H1 (cell line): ENCODE measurements around the gene CRYBB3. TPM values are rescaled to one million over a fixed set of nuclear protein-coding genes. Genes with fewer than 3 reads are reported as not detected.

Source experiments
- CTCF ChIA-PET: fragments of 300-600 bp; sonication (Branson Sonifier 250); formaldehyde crosslinking; loops from one replicate; lab custom pipeline; 2021; ENCODE audit not compliant: partially characterized antibody; lab: Charles Lee
- POLR2A ChIA-PET: fragments of 300-600 bp; sonication (Branson Sonifier 250); formaldehyde crosslinking; loops from one replicate; lab custom pipeline; 2021; ENCODE audit warnings: inconsistent platforms; ENCODE audit not compliant: partially characterized antibody; lab: Charles Lee
- DNase-seq, 2 experiments: peaks; one replicate each; pipeline versions ENCODE4 v3.0.0 to v3.0.0-alpha.2; 2010 to 2022; ENCODE audit warnings: low spot score in 2 of 2, low read depth in 1 of 2, mixed read lengths in 1 of 2
- FAIRE-seq: peaks from 2 replicates; lab custom pipeline; 2011; peaks lifted over from hg19 to GRCh38; lab: Jason Lieb, UNC
- H2AFZ ChIP-seq: 2 replicates; pipeline ENCODE4 v1.8.1; 2012; ENCODE audit warnings: low read length, inconsistent platforms
- H2AK5ac ChIP-seq: 2 replicates; pipeline ENCODE4 v1.6.1; 2013; ENCODE audit warnings: low read depth, low read length
- H2BK120ac ChIP-seq: replicated peaks from 2 replicates; pipeline ENCODE3; 2013; ENCODE audit warnings: low read depth, low read length, inconsistent platforms
- H2BK12ac ChIP-seq: 2 replicates; pipeline ENCODE4 v1.6.1; 2013; ENCODE audit warnings: low read depth, low read length
- H2BK15ac ChIP-seq: 2 replicates; pipeline ENCODE4 v1.6.1; 2013; ENCODE audit warnings: low read length
- H2BK20ac ChIP-seq: 2 replicates; pipeline ENCODE4 v1.6.1; 2013; ENCODE audit warnings: low read length
- H2BK5ac ChIP-seq: 2 replicates; pipeline ENCODE4 v1.6.1; 2013; ENCODE audit warnings: low read depth, low read length
- H3K14ac ChIP-seq: 2 replicates; pipeline ENCODE4 v1.6.1; 2013; ENCODE audit warnings: inconsistent platforms; ENCODE audit not compliant: insufficient read length
- H3K18ac ChIP-seq: 2 replicates; pipeline ENCODE4 v1.6.1; 2013; ENCODE audit warnings: low read length; ENCODE audit errors: extremely low read depth
- H3K23ac ChIP-seq: 2 replicates; pipeline ENCODE4 v1.6.1; 2013; ENCODE audit warnings: inconsistent platforms; ENCODE audit not compliant: insufficient read length
- H3K23me2 ChIP-seq: 2 replicates; pipeline ENCODE4 v1.6.1; 2013; ENCODE audit warnings: low read depth, low read length
- H3K27ac ChIP-seq: 2 replicates; pipeline ENCODE4 v1.6.1; 2011; ENCODE audit warnings: low read depth, low read length, inconsistent platforms
- H3K27me3 ChIP-seq, 4 experiments: replicated peaks in 1 of 4; 1 replicate in 1 of 4; 2 replicates in 3 of 4; pipeline versions ENCODE4 v1.6.1 to v1.8.1; 2011 to 2013; ENCODE audit warnings: low read length in 3 of 4, mild to moderate bottlenecking in 3 of 4, inconsistent platforms in 2 of 4, mixed read lengths in 2 of 4, moderate library complexity in 1 of 4; ENCODE audit not compliant: control insufficient read depth in 3 of 4, insufficient read depth in 3 of 4; ENCODE audit errors: extremely low read depth in 1 of 4
- H3K36me3 ChIP-seq, 4 experiments: 2 replicates each; pipeline versions ENCODE4 v1.6.1 to v1.8.1; 2011 to 2013; ENCODE audit warnings: mild to moderate bottlenecking in 4 of 4, low read length in 3 of 4, moderate library complexity in 2 of 4, control low read depth in 1 of 4, inconsistent platforms in 1 of 4; ENCODE audit not compliant: insufficient read depth in 4 of 4, control insufficient read depth in 2 of 4
- H3K4ac ChIP-seq: replicated peaks from 2 replicates; pipeline ENCODE3; 2013; ENCODE audit warnings: low read length, low read depth, mixed read lengths, inconsistent platforms; ENCODE audit not compliant: insufficient read length
- H3K4me1 ChIP-seq, 4 experiments: replicated peaks in 1 of 4; 1 replicate in 1 of 4; 2 replicates in 3 of 4; pipeline versions ENCODE4 v1.6.1 to v1.8.1; 2011 to 2013; ENCODE audit warnings: low read length in 3 of 4, inconsistent platforms in 2 of 4, mixed read lengths in 1 of 4; ENCODE audit not compliant: insufficient read depth in 4 of 4, control insufficient read depth in 3 of 4
- H3K4me2 ChIP-seq, 2 experiments: 2 replicates each; pipeline versions ENCODE4 v1.6.1 to v1.8.1; 2011 to 2013; ENCODE audit warnings: low read depth in 2 of 2, low read length in 2 of 2, control low read depth in 1 of 2, inconsistent platforms in 1 of 2, mild to moderate bottlenecking in 1 of 2; ENCODE audit not compliant: insufficient read depth in 1 of 2
- H3K4me3 ChIP-seq, 4 experiments: fragments of 200-600, 300-600 bp in 1 of 4; sonication (generic), shearing (Covaris generic), sonication (Bioruptor Twin) in 1 of 4; 2 replicates each; pipeline versions ENCODE4 v1.5.1 to v1.8.1; 2011 to 2016; ENCODE audit warnings: low read length in 4 of 4, low read depth in 3 of 4, control low read depth in 2 of 4, inconsistent platforms in 2 of 4, mild to moderate bottlenecking in 2 of 4, mixed read lengths in 1 of 4, moderate library complexity in 1 of 4; ENCODE audit not compliant: insufficient read depth in 2 of 4; ENCODE audit errors: extremely low read depth in 1 of 4
- H3K56ac ChIP-seq: replicated peaks from 2 replicates; pipeline ENCODE3; 2013; ENCODE audit warnings: low read depth, mild to moderate bottlenecking, mixed read lengths, low read length, inconsistent platforms; ENCODE audit not compliant: insufficient read length
- H3K79me1 ChIP-seq: 2 replicates; pipeline ENCODE4 v1.6.1; 2013; ENCODE audit warnings: low read depth, low read length, control low read depth
- H3K79me2 ChIP-seq, 2 experiments: 2 replicates each; pipeline versions ENCODE4 v1.6.1 to v1.8.1; 2012 to 2013; ENCODE audit warnings: low read length in 2 of 2, mild to moderate bottlenecking in 2 of 2, inconsistent platforms in 1 of 2; ENCODE audit not compliant: insufficient read depth in 2 of 2, control insufficient read depth in 1 of 2
- H3K9ac ChIP-seq, 4 experiments: replicated peaks in 1 of 4; 1 replicate in 1 of 4; 2 replicates in 3 of 4; pipeline versions ENCODE4 v1.6.1 to v1.8.1; 2011 to 2013; ENCODE audit warnings: low read depth in 3 of 4, low read length in 3 of 4, control low read depth in 2 of 4, mild to moderate bottlenecking in 2 of 4, moderate library complexity in 2 of 4, inconsistent platforms in 1 of 4; ENCODE audit errors: extremely low read depth in 1 of 4
- H3K9me3 ChIP-seq, 2 experiments: 2 replicates each; pipeline versions ENCODE4 v1.6.1 to v1.8.1; 2012 to 2013; ENCODE audit warnings: mild to moderate bottlenecking in 2 of 2, moderate library complexity in 2 of 2, control low read depth in 1 of 2, inconsistent platforms in 1 of 2, low read depth in 1 of 2, low read length in 1 of 2, mixed read lengths in 1 of 2; ENCODE audit not compliant: insufficient read depth in 2 of 2
- H4K20me1 ChIP-seq, 2 experiments: replicated peaks in 1 of 2; 2 replicates each; pipeline versions ENCODE3 to v1.8.1; 2011 to 2013; ENCODE audit warnings: inconsistent platforms in 2 of 2, low read length in 2 of 2, mild to moderate bottlenecking in 1 of 2; ENCODE audit not compliant: insufficient read depth in 2 of 2, control insufficient read depth in 1 of 2
- H4K5ac ChIP-seq: 2 replicates; pipeline ENCODE4 v1.6.1; 2013; ENCODE audit warnings: low read length, low read depth, mixed read lengths, inconsistent platforms; ENCODE audit not compliant: insufficient read length
- H4K8ac ChIP-seq: 2 replicates; pipeline ENCODE4 v1.8.0; 2013; ENCODE audit warnings: mild to moderate bottlenecking, moderate library complexity, low read length, inconsistent platforms; ENCODE audit not compliant: insufficient read depth; ENCODE audit errors: extremely low read depth
- H4K91ac ChIP-seq: replicated peaks from 2 replicates; pipeline ENCODE3; 2013; ENCODE audit warnings: low read length, mixed read lengths, inconsistent platforms; ENCODE audit not compliant: insufficient read length
- CBX5 ChIP-seq: fragments of 300-800, 300-1000 bp; sonication (generic); IDR thresholded peaks from 2 replicates; pipeline ENCODE4 v1.7.1; 2016; ENCODE audit warnings: antibody characterized with exemption, low read length, low read depth
- CEBPB ChIP-seq: IDR thresholded peaks from 2 replicates; pipeline ENCODE4 v1.6.1; 2012; ENCODE audit warnings: low read depth, low read length
- CHD1 ChIP-seq: IDR thresholded peaks from 2 replicates; pipeline ENCODE4 v1.6.1; 2012; ENCODE audit warnings: low read depth, low read length, improper control_type of control experiment
- EZH2 ChIP-seq: fragments of 200-600 bp; sonication (generic); IDR thresholded peaks from 2 replicates; pipeline ENCODE4 v1.7.1; 2012; ENCODE audit warnings: low read depth, mild to moderate bottlenecking, moderate library complexity, low read length, inconsistent platforms; ENCODE audit not compliant: severe bottlenecking
- FOSL1 ChIP-seq: IDR thresholded peaks from 2 replicates; pipeline ENCODE4 v1.6.1; 2011; ENCODE audit warnings: mild to moderate bottlenecking, low read depth, low read length, moderate library complexity; ENCODE audit not compliant: insufficient read depth
- TAF1 ChIP-seq: IDR thresholded peaks from 2 replicates; pipeline ENCODE4 v1.6.1; 2011; ENCODE audit warnings: mild to moderate bottlenecking, low read depth, low read length
- TBP ChIP-seq: IDR thresholded peaks from 2 replicates; pipeline ENCODE4 v1.6.1; 2011; ENCODE audit warnings: low read depth, low read length, improper control_type of control experiment
- whole genome bisulfite sequencing, 2 experiments: shearing (Covaris generic) in 1 of 2; methylation state at CpG; one replicate each; pipeline versions ENCODE4 v1.1.6 to v1.1.7; 2013 to 2015; ENCODE audit warnings: low lambda C conversion rate in 2 of 2, mixed read lengths in 2 of 2, inconsistent platforms in 1 of 2, low coverage in 1 of 2, missing lambda C conversion rate in 1 of 2; ENCODE audit not compliant: insufficient replicate concordance in 2 of 2, insufficient coverage in 1 of 2, insufficient read length in 1 of 2; ENCODE audit errors: extremely low coverage in 1 of 2, missing lambda C conversion rate in 1 of 2; 5-methylcytosine and 5-hydroxymethylcytosine counted together
- polyA plus RNA-seq, 7 experiments: library from polyadenylated mRNA; depleted of rRNA in 3 of 7; stranded (reverse) in 5 of 7; unstranded in 2 of 7; fragments of >200 nt in 5 of 7; fragments of 200-250 nt in 2 of 7; gene quantifications; 1 replicate in 5 of 7; 2 replicates in 1 of 7; 4 replicates in 1 of 7; pipeline versions ENCODE4 v1.2.1 to v1.2.3, GENCODE V29; 2011 to 2013; ENCODE audit warnings: missing spikeins in 2 of 7, mixed read lengths in 2 of 7
- total RNA-seq: library from RNA; stranded (reverse); fragmentation: NEBNext Ultra II Directional; extraction: Animal tissue kit (Norgen Biotek cat#: 25700); gene quantifications from 2 replicates; pipeline ENCODE4 v1.2.1, GENCODE V29; 2021
- TF ChIP-seq, protein P1 (sequence below): IDR thresholded peaks from 2 replicates; pipeline ENCODE4 v1.6.1; 2012; ENCODE audit warnings: inconsistent platforms

The CRYBB3 gene
- total and polyA plus RNA-seq, 2 of the 8 experiments (the other 6 are each of a cell fraction or from before 2014, with no cell fraction given): 0.44 to 0.58 TPM

DNA sequence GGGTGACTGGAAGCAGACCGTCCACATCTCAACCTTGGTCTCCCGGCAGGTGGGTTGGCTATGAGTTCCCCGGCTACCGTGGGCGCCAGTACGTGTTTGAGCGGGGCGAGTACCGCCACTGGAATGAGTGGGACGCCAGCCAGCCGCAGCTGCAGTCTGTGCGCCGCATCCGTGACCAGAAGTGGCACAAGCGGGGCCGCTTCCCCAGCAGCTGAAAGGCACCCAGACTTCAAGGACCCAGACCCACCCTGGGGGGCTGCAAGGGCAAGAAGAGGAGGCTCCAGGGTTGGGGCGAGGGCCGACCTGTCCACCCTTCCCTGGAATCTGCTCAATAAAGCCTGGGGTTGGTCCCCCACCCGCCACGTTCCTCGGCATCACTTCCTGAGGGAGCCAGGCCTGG is 7.3 kb downstream of the CRYBB3 start:
- H2AK5ac ChIP-seq: no peak overlapping the region
- H3K27ac ChIP-seq: no peak overlapping the region
- H3K79me1 ChIP-seq: no peaks in the 10 kb centered on the region
- H3K4me2 ChIP-seq: no peak overlapping the region
- WGBS, 2 experiments: 93% methylated on average over 19 of the region's 21 CpGs; no CpG with 5 or more reads in 1 of the 2 experiments
- no peaks in the 10 kb centered on the region for H3K27me3 ChIP-seq
- FAIRE-seq: no peak
- no peak overlapping the region for H2BK5ac ChIP-seq
- no peak overlapping the region for H3K4me3 ChIP-seq
- no peak overlapping the region for H3K23ac ChIP-seq
- H2BK20ac ChIP-seq: no peak overlapping the region
- DNase-seq: no peak
- no peak overlapping the region for H4K5ac ChIP-seq
- no peak overlapping the region for H2BK15ac ChIP-seq
- POLR2A ChIA-PET: no interaction called here
- no peak overlapping the region for H3K18ac ChIP-seq
- no peak overlapping the region for H3K9ac ChIP-seq
- no peak overlapping the region; the same call in 1 of the 2 replicates for H4K8ac ChIP-seq
- TF ChIP-seq CEBPB (no peak), CBX5 (no peak), TAF1 (no peak), EZH2 (no peak), TBP (no peak), FOSL1 (no peak), CHD1 (no peak)
- TF ChIP-seq, protein P1, sequence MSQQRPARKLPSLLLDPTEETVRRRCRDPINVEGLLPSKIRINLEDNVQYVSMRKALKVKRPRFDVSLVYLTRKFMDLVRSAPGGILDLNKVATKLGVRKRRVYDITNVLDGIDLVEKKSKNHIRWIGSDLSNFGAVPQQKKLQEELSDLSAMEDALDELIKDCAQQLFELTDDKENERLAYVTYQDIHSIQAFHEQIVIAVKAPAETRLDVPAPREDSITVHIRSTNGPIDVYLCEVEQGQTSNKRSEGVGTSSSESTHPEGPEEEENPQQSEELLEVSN: no peak
- no peak overlapping the region for H2AFZ ChIP-seq
- no peak overlapping the region for H3K56ac ChIP-seq
- no peak overlapping the region for H3K14ac ChIP-seq
- no peak overlapping the region for H3K4ac ChIP-seq
- CTCF ChIA-PET: interaction anchor here (1.4 to 2.4 kb wide), 2 partner anchors 42 to 127 kb away, joined by 3 to 9 read pairs; no protein-coding TSS in a partner anchor
- H3K23me2 ChIP-seq: peaks cover 4% of the 10 kb centered on the region; the same call in 1 of the 2 replicates
- no peak overlapping the region for H4K91ac ChIP-seq
- H2BK12ac ChIP-seq: no peak overlapping the region
- H3K79me2 ChIP-seq: no peaks in the 10 kb centered on the region
- no peaks in the 10 kb centered on the region for H3K9me3 ChIP-seq
- peaks cover 0 to 2% (median 1%) of the 10 kb centered on the region in 4 experiments; a peak in 3 of 7 replicates for H3K4me1 ChIP-seq
- no peak overlapping the region for H2BK120ac ChIP-seq
- H3K36me3 ChIP-seq: no peaks in the 10 kb centered on the region
- no peaks in the 10 kb centered on the region for H4K20me1 ChIP-seq
